ENCODE data around the gene MYO7B.

The MYO7B gene

GRCh38 chr2:127652786-127653357 lies 117.4 kb downstream of the MYO7B start:
- no peak for DNase-seq

- no peak for DNase-seq
Measured at GRCh38 chr2:127653421-127654083, 118.1 kb downstream of the MYO7B start.

GRCh38 chr2:127654084-127654837 lies 118.8 kb downstream of the MYO7B start:
- no peak for DNase-seq

- no peak for DNase-seq
Measured at GRCh38 chr2:127654838-127655175, 119.3 kb downstream of the MYO7B start.

GRCh38 chr2:127655209-127656073 lies 120.0 kb downstream of the MYO7B start:
- no peak for DNase-seq

- DNase-seq, result no peak
Measured at GRCh38 chr2:127656569-127657231, 121.2 kb downstream of the MYO7B start.

GRCh38 chr2:127657232-127657595 lies 121.7 kb downstream of the MYO7B start:
- no peak for DNase-seq

GRCh38 chr2:127658146-127658545 lies 122.7 kb downstream of the MYO7B start:
- no peak for DNase-seq

GRCh38 chr2:127658641-127659407 lies 123.3 kb downstream of the MYO7B start:
- no peak for DNase-seq

- no peak for DNase-seq
Measured at GRCh38 chr2:127659408-127660290, 124.2 kb downstream of the MYO7B start.

- DNase-seq, result no peak
Measured at GRCh38 chr2:127660291-127660578, 124.8 kb downstream of the MYO7B start.

- no peak for DNase-seq
Measured at GRCh38 chr2:127661072-127661649, 125.7 kb downstream of the MYO7B start.

- no peak for DNase-seq
Measured at GRCh38 chr2:127661949-127662510, 126.5 kb downstream of the MYO7B start.

- no peak for DNase-seq
Measured at GRCh38 chr2:127662937-127663565, 127.6 kb downstream of the MYO7B start.

- DNase-seq, result no peak
Measured at GRCh38 chr2:127663566-127664064, 128.1 kb downstream of the MYO7B start.

- DNase-seq, result no peak
Measured at GRCh38 chr2:127664065-127664894, 128.8 kb downstream of the MYO7B start.

- DNase-seq, result no peak
Measured at GRCh38 chr2:127664895-127665225, 129.4 kb downstream of the MYO7B start.

- no peak for DNase-seq
Measured at GRCh38 chr2:127665267-127665893, 129.9 kb downstream of the MYO7B start.
